Ectodermal cell (in vitro differentiated cells): ENCODE data around the gene CC2D1B.
"Not testable (repeated sequence)": the region's sequence is repeated elsewhere in the genome, so short reads cannot be mapped to it uniquely, and the experiment has no call there.

Experiments
- H3K27ac ChIP-seq: 2 replicates; pipeline ENCODE4 v1.7.0; 2013; ENCODE audit warnings: mild to moderate bottlenecking, low read depth, low read length; ENCODE audit not compliant: insufficient read depth, poor library complexity, severe bottlenecking
- H3K27me3 ChIP-seq: 2 replicates; pipeline ENCODE4 v1.7.0; 2013; ENCODE audit warnings: mild to moderate bottlenecking, low read length; ENCODE audit not compliant: insufficient read depth, control insufficient read depth, poor library complexity, severe bottlenecking
- H3K36me3 ChIP-seq: one replicate; pipeline ENCODE4 v1.7.0; 2013; ENCODE audit warnings: low read length; ENCODE audit not compliant: control insufficient read depth, insufficient read depth
- H3K4me1 ChIP-seq: one replicate; pipeline ENCODE4 v1.7.0; 2013; ENCODE audit warnings: low read length; ENCODE audit not compliant: control insufficient read depth, insufficient read depth
- H3K4me3 ChIP-seq: 2 replicates; pipeline ENCODE4 v1.7.0; 2013; ENCODE audit warnings: low read depth, low read length, control low read depth; ENCODE audit not compliant: insufficient read depth
- H3K9me3 ChIP-seq: 2 replicates; pipeline ENCODE4 v1.7.0; 2013; ENCODE audit warnings: mild to moderate bottlenecking, low read length, moderate library complexity; ENCODE audit not compliant: control insufficient read depth
- WGBS, 2 experiments: methylation state at CpG; one replicate each; pipeline ENCODE4 v1.1.7; 2013; ENCODE audit warnings: missing lambda C conversion rate in 2 of 2; 5-methylcytosine and 5-hydroxymethylcytosine counted together

CC2D1B gene

GRCh38 chr1:52393174-52393573, 27.2 kb upstream of the CC2D1B start:
- Histone ChIP-seq H3K27ac (no peak overlapping the region), H3K27me3 (no peaks in the 10 kb centered on the region), H3K4me1 (no peaks in the 10 kb centered on the region), H3K4me3 (no peak overlapping the region), H3K9me3 (no peaks in the 10 kb centered on the region), H3K36me3 (peaks cover 54% of the 10 kb centered on the region)
- 96 to 97% methylated on average over 5 of the region's 5 CpGs for WGBS, 2 experiments

- Histone ChIP-seq H3K36me3 (peaks cover 64% of the 10 kb centered on the region), H3K27ac (no peak overlapping the region), H3K4me1 (no peaks in the 10 kb centered on the region), H3K4me3 (no peak overlapping the region), H3K9me3 (no peaks in the 10 kb centered on the region), H3K27me3 (no peaks in the 10 kb centered on the region)
- WGBS, 2 experiments = 93% methylated on average over 5 of the region's 5 CpGs
Observed at GRCh38 chr1:52386458-52386857, 20.5 kb upstream of the CC2D1B start.

- H3K9me3 ChIP-seq = no peaks in the 10 kb centered on the region
- H3K27me3 ChIP-seq = no peaks in the 10 kb centered on the region
- H3K27ac ChIP-seq = no peak overlapping the region
- H3K36me3 ChIP-seq = peaks cover 68% of the 10 kb centered on the region
- H3K4me3 ChIP-seq = no peak overlapping the region
- 95 to 98% methylated on average over 3 of the region's 3 CpGs for WGBS, 2 experiments
- H3K4me1 ChIP-seq = no peaks in the 10 kb centered on the region
Observed at GRCh38 chr1:52385376-52385775, 19.4 kb upstream of the CC2D1B start.

- WGBS, 2 experiments = 78 to 93% methylated on average over 1 of the region's 1 CpG
- H3K9me3 ChIP-seq, H3K27ac ChIP-seq, H3K4me3 ChIP-seq, H3K4me1 ChIP-seq, H3K27me3 ChIP-seq: not testable (repeated sequence)
- peaks cover 16% of the 10 kb centered on the region for H3K36me3 ChIP-seq
Observed at GRCh38 chr1:52369851-52370250, 3.8 kb upstream of the CC2D1B start.

- WGBS, 2 experiments = 6% methylated on average over 51 of the region's 51 CpGs
- Histone ChIP-seq H3K4me3 (peak overlapping the region; percentile 41), H3K27me3 (no peaks in the 10 kb centered on the region), H3K27ac (no peak overlapping the region), H3K9me3 (no peaks in the 10 kb centered on the region), H3K36me3 (peaks cover 10% of the 10 kb centered on the region), H3K4me1 (peaks cover 7% of the 10 kb centered on the region)
Observed at GRCh38 chr1:52368383-52369172, 2.6 kb upstream of the CC2D1B start.

GRCh38 chr1:52367272-52367671, 1.3 kb upstream of the CC2D1B start:
- Histone ChIP-seq H3K27ac (no peak overlapping the region), H3K27me3 (no peaks in the 10 kb centered on the region), H3K4me1 (peaks cover 7% of the 10 kb centered on the region), H3K9me3 (no peaks in the 10 kb centered on the region), H3K4me3 (no peak overlapping the region), H3K36me3 (peaks cover 7% of the 10 kb centered on the region)
- 96% methylated on average over 5 of the region's 5 CpGs for WGBS, 2 experiments

- WGBS, 2 experiments = 44 to 48% methylated on average over 8 of the region's 8 CpGs
- Histone ChIP-seq H3K4me1 (peaks cover 7% of the 10 kb centered on the region), H3K27me3 (no peaks in the 10 kb centered on the region), H3K27ac (no peak overlapping the region), H3K4me3 (peak overlapping the region; percentile 84), H3K9me3 (no peaks in the 10 kb centered on the region), H3K36me3 (peaks cover 9% of the 10 kb centered on the region)
Observed at GRCh38 chr1:52366517-52366827, 467 bp upstream of the CC2D1B start.

GRCh38 chr1:52365071-52365745, 797 bp downstream of the CC2D1B start:
- Histone ChIP-seq H3K9me3 (no peaks in the 10 kb centered on the region), H3K27me3 (no peaks in the 10 kb centered on the region), H3K36me3 (peaks cover 17% of the 10 kb centered on the region), H3K4me1 (peaks cover 7% of the 10 kb centered on the region), H3K4me3 (peak overlapping the region; percentile 84), H3K27ac (peak overlapping the region; percentile 70)
- WGBS, 2 experiments = 12 to 13% methylated on average over 22 of the region's 22 CpGs

GRCh38 chr1:52364235-52364839, 1.7 kb downstream of the CC2D1B start:
- H3K4me3 ChIP-seq = peak overlapping the region; percentile 84
- H3K4me1 ChIP-seq = peaks cover 7% of the 10 kb centered on the region
- 86 to 88% methylated on average over 5 of the region's 5 CpGs for WGBS, 2 experiments
- peaks cover 24% of the 10 kb centered on the region for H3K36me3 ChIP-seq
- no peaks in the 10 kb centered on the region for H3K27me3 ChIP-seq
- H3K27ac ChIP-seq = no peak overlapping the region
- no peaks in the 10 kb centered on the region for H3K9me3 ChIP-seq

GRCh38 chr1:52360595-52360968, 5.4 kb downstream of the CC2D1B start:
- WGBS, 2 experiments = 91 to 95% methylated on average over 7 of the region's 7 CpGs
- no peak overlapping the region for H3K4me3 ChIP-seq
- H3K4me1 ChIP-seq = peaks cover 7% of the 10 kb centered on the region
- H3K9me3 ChIP-seq = no peaks in the 10 kb centered on the region
- peaks cover 39% of the 10 kb centered on the region for H3K36me3 ChIP-seq
- H3K27ac ChIP-seq = no peak overlapping the region
- H3K27me3 ChIP-seq = no peaks in the 10 kb centered on the region
